Psoas muscle (tissue), 8 donors: ENCODE results near the gene NBPF1. TPM values are rescaled to one million over a fixed set of nuclear protein-coding genes. Genes with fewer than 3 reads are reported as not detected.
"Not testable (repeated sequence)": the region's sequence is repeated elsewhere in the genome, so short reads cannot be mapped to it uniquely, and the experiment has no call there.

ENCODE experiments used
- ATAC-seq, 4 donors: fragments of 200-7000 bp; cut with Tn5 transposase; one replicate each; pipeline ENCODE4 v1.9.1; 2020; ENCODE audit warnings: moderate library complexity in 3 of 4, mild to moderate bottlenecking in 2 of 4
- DNase-seq, 2 donors: peaks; one replicate each; pipeline ENCODE4 v3.0.0-alpha.2; 2020
- H3K27ac ChIP-seq: fragments of 200-600 bp; one replicate; pipeline ENCODE4 v1.8.0; 2022
- H3K27me3 ChIP-seq, 3 donors: fragments of 200-600 bp in 1 of 3; one replicate each; pipeline versions ENCODE4 v1.6.1 to v1.8.0; 2013 to 2022; ENCODE audit warnings: low read length in 2 of 3, mild to moderate bottlenecking in 2 of 3, moderate library complexity in 1 of 3; ENCODE audit not compliant: insufficient read depth in 3 of 3
- H3K36me3 ChIP-seq, 2 donors: fragments of 200-600 bp in 1 of 2; one replicate each; pipeline versions ENCODE4 v1.6.1 to v1.8.0; 2013 to 2022; ENCODE audit warnings: low read depth in 1 of 2, mild to moderate bottlenecking in 1 of 2, moderate library complexity in 1 of 2; ENCODE audit not compliant: insufficient read depth in 1 of 2
- H3K4me1 ChIP-seq: fragments of 200-600 bp; one replicate; pipeline ENCODE4 v1.8.0; 2022
- H3K4me3 ChIP-seq: fragments of 200-600 bp; one replicate; pipeline ENCODE4 v1.8.0; 2022; ENCODE audit warnings: mild to moderate bottlenecking
- H3K9me3 ChIP-seq: fragments of 200-600 bp; one replicate; pipeline ENCODE4 v1.8.0; 2022
- WGBS, 3 donors: extraction: QIAGEN DNeasy Blood & Tissue Kit; methylation state at CpG; one replicate each; pipeline versions ENCODE4 v1.1.6 to v1.1.7; 2013; 5-methylcytosine and 5-hydroxymethylcytosine counted together
- intact Hi-C, 2 donors: fragments of 100-400 bp; cut with DNase I; formaldehyde crosslinking; loops; one replicate each; pipeline versions ENCODE4 v1.11.0 to v1.14.2; 2022
- polyA plus RNA-seq, 3 donors: library from polyadenylated mRNA; stranded (reverse); fragments of 200-250 nt; gene quantifications; one replicate each; pipeline ENCODE4 v1.2.3, GENCODE V29; 2013
- total RNA-seq, 4 donors: library from RNA; stranded (reverse); fragmentation: NEBNext Ultra II Directional in 2 of 4; extraction: Animal tissue kit (Norgen Biotek cat#: 25700) in 2 of 4; gene quantifications; one replicate each; pipeline versions ENCODE4 v1.2.1 to v1.2.4, GENCODE V29; 2021 to 2023
- TF ChIP-seq, protein P1 (sequence below): fragments of 200-600 bp; IDR thresholded peaks from one replicate; pipeline ENCODE4 v1.8.0; 2022; ENCODE audit warnings: antibody characterized with exemption
- donor health status: healthy with polysubstance abuse.
- donor health status: DM: no; HTN: no; CAD: no; lungs with moderate emphysema.
- donor health status: Bipolar disorder and iron deficiency.
- donor health status: healthy.
- donor health status: DM: yes; HTN: yes; CAD: no.
- donor health status: DM: no; HTN: no; CAD: no.
- donor health status: DM: no; HTN: no; CAD: no.
- donor health status: DM: yes; HTN: yes; CAD: no.

Gene NBPF1
- total and polyA plus RNA-seq, 7 donors, result 2.4 to 20.9 (median 6.5) TPM

DNA sequence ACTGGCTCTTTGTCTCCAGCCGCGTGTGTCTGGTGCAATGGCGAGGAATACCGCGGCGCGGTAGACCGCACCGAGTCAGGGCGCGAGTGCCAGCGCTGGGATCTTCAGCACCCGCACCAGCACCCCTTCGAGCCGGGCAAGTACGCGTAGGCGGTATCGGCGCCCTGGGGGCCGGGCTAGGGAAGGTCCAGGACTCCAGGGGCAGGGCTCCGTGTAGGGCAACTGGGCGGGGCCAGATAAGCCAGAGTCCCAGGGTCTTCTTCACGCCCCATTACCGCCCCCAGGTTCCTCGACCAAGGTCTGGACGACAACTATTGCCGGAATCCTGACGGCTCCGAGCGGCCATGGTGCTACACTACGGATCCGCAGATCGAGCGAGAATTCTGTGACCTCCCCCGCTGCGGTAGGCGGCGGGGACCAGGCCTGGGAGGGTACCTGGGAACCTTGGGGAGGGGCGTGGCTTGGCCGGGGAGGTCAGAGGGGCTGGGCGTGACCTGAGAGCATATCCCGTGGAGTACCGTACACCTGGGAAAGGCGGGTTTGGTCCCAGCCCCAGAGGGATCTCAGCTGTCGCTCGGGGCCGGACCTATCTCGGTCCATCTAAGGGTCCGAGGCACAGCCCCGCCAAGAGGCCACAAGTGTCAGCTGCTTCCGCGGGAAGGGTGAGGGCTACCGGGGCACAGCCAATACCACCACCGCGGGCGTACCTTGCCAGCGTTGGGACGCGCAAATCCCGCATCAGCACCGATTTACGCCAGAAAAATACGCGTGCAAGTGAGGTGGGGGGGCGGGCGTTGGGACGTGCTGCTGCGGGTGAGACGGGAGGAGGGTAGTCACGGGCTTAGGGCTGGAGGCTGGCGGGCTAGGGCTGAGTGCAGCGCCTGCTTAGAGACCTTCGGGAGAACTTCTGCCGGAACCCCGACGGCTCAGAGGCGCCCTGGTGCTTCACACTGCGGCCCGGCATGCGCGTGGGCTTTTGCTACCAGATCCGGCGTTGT, 34.1 kb upstream of the NBPF1 start:
- intact Hi-C loops, H3K9me3 ChIP-seq, H3K36me3 ChIP-seq, H3K27ac ChIP-seq, ATAC-seq: not testable (repeated sequence)
- 6 to 7% (median 7%) methylated on average over 32 to 58 of the region's 84 CpGs for WGBS, 3 donors
- Histone ChIP-seq H3K27me3 (peaks cover 0 to 12% (median 2%) of the 10 kb centered on the region in 3 donors), H3K4me3 (peak overlapping the region; percentile 7), H3K4me1 (peaks cover 21% of the 10 kb centered on the region)
- DNase-seq, result peak; percentile 14 to 45

DNA sequence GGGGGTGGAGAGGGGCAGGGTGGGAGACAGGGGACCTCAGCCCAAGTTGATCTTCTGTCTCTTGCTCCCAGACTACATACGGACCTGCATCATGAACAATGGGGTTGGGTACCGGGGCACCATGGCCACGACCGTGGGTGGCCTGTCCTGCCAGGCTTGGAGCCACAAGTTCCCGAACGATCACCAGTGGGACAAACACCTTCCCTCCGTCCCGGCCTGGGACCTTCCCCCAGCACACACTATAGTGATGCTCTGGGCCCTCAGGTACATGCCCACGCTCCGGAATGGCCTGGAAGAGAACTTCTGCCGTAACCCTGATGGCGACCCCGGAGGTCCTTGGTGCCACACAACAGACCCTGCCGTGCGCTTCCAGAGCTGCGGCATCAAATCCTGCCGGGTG, 33.4 kb upstream of the NBPF1 start:
- 89 to 96% methylated on average over 6 to 14 of the region's 17 CpGs; no CpG with 5 or more reads in 1 of the 3 donors for WGBS, 3 donors
- peaks cover 29% of the 10 kb centered on the region for H3K4me1 ChIP-seq
- ATAC-seq, H3K27ac ChIP-seq, H3K9me3 ChIP-seq, intact Hi-C loops, H3K4me3 ChIP-seq: not testable (repeated sequence)
- peaks cover 0 to 12% (median 2%) of the 10 kb centered on the region in 3 donors for H3K27me3 ChIP-seq
- peak in 1 of 2 donors; percentile 21 for DNase-seq
- peaks cover 0 to 10% of the 10 kb centered on the region in 2 donors for H3K36me3 ChIP-seq

DNA sequence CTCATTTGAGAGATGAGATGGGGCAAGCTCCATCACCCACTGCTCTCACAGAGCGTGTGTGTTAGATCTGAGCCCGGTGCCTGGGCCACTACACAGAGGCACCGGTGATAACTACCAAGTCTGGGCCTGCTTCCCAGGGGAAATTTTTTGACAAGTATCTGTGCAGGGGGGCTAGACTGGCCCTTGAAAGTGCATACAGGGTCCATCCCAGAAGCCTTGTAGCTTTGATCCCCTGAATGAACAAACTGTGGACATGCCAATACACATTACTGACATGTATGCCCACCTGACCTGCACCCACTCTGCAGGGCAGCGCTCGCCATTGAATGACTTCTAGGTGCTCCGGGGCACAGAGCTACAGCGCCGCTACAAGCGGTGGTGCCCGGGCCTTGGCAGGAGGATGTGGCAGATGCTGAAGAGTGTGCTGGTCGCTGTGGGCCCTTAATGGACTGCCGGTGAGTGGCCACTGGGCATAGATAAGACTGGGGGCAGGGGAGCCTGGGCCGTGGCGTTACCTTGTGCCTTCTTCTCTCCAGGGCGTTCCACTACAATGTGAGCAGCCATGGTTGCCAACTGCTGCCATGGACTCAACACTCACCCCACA, 32.8 kb upstream of the NBPF1 start:
- peaks cover 0 to 12% (median 2%) of the 10 kb centered on the region in 3 donors for H3K27me3 ChIP-seq
- WGBS, 3 donors, result 89 to 92% (median 89%) methylated on average over 14 to 15 of the region's 15 CpGs
- DNase-seq, result peak; percentile 18 to 52
- H3K36me3 ChIP-seq, result peaks cover 0 to 16% of the 10 kb centered on the region in 2 donors
- ATAC-seq, H3K27ac ChIP-seq, H3K4me3 ChIP-seq, intact Hi-C loops, H3K9me3 ChIP-seq: not testable (repeated sequence)
- peaks cover 34% of the 10 kb centered on the region for H3K4me1 ChIP-seq

DNA sequence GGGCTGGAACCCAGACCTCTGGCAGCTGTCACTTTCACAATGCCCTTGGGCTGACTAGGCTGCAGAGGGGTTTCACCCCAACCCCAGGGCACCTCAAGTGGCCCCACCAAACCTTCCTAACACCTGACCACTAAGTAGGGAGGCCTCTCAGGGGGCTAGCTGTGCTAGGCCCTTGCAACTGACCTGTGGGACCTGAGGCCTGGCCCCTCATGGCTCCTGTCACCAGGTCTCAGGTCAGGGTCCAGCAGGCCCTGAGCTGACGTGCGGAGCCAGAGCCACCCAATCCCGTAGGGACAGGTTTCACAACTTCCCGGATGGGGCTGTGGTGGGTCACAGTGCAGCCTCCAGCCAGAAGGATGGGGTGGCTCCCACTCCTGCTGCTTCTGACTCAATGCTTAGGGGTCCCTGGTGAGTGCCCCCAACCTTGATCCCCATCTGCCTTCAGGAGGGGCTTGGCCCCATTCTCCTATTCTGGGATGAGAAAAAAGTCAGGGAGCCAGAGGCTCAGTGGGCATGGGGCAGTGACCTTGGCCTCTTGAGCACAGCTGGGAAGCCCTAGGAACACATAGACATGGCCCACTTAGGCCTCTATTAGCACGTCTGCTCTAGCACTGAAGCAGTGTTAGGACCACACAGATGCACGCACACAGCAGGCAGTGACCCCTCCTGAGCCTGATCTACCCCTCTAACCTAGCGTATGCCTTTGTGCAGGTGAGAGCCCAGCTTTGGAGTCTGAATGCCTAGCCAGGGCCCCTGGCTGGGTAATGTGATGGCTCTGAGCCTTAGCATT, 32.1 kb upstream of the NBPF1 start:
- H3K4me1 ChIP-seq, result peaks cover 41% of the 10 kb centered on the region
- peak in 3 of 4 donors; percentile 2 to 4 (median 3) for ATAC-seq
- 88 to 97% (median 90%) methylated on average over 6 to 7 of the region's 7 CpGs for WGBS, 3 donors
- peaks cover 0 to 16% of the 10 kb centered on the region in 2 donors for H3K36me3 ChIP-seq
- DNase-seq, result peak; percentile 34 to 60
- intact Hi-C loops, H3K9me3 ChIP-seq: not testable (repeated sequence)
- H3K4me3 ChIP-seq, result peak overlapping the region; percentile 81
- H3K27me3 ChIP-seq, result peaks cover 0 to 12% (median 2%) of the 10 kb centered on the region in 3 donors
- H3K27ac ChIP-seq, result peak overlapping the region; percentile 92

DNA sequence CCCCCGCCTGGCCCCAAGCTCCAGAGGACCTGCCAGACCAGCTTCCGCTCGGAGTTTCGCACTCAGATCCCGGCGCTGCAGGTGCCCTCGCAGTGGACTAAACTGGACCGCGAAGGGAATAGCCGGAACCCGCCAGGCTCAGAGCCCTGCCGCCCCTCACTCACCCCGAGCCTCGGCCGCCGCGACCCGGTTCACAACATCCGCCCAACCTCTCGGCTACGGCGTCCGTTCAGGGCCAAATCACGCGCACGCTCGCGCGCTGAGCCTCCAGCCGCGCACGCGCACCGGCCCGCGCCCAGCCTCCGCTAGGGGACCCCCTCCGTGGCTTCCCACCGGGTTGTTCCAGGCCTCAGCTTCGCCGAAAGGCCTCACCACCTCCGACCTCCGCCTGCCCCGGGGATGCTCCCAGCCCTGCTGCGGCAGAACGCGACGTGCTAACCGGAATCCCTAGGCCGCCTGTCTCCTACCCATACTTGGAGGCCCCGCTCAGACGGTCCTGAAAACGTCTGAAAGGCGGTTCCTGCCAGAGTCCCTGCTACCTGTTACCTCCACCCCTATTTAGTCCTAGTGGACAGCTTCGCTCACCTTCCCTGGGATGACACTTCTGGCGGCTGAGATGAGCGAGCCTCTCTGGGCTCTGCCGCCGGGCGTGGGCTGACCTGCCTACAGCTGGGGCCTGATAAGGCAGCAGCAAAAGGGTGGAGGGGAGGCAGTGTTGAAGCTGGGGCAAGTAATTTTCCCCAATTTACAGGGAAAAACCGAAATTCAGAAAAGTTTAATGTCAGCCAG, 31.3 kb upstream of the NBPF1 start:
- TF ChIP-seq, protein P1, sequence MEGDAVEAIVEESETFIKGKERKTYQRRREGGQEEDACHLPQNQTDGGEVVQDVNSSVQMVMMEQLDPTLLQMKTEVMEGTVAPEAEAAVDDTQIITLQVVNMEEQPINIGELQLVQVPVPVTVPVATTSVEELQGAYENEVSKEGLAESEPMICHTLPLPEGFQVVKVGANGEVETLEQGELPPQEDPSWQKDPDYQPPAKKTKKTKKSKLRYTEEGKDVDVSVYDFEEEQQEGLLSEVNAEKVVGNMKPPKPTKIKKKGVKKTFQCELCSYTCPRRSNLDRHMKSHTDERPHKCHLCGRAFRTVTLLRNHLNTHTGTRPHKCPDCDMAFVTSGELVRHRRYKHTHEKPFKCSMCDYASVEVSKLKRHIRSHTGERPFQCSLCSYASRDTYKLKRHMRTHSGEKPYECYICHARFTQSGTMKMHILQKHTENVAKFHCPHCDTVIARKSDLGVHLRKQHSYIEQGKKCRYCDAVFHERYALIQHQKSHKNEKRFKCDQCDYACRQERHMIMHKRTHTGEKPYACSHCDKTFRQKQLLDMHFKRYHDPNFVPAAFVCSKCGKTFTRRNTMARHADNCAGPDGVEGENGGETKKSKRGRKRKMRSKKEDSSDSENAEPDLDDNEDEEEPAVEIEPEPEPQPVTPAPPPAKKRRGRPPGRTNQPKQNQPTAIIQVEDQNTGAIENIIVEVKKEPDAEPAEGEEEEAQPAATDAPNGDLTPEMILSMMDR, result peak; percentile 57
- intact Hi-C loops, H3K9me3 ChIP-seq: not testable (repeated sequence)
- Histone ChIP-seq H3K4me1 (peaks cover 49% of the 10 kb centered on the region), H3K4me3 (peak overlapping the region; percentile 81), H3K27me3 (peaks cover 0 to 12% (median 2%) of the 10 kb centered on the region in 3 donors), H3K27ac (peak overlapping the region; percentile 92), H3K36me3 (peaks cover 0 to 16% of the 10 kb centered on the region in 2 donors)
- DNase-seq (peak; percentile 99), ATAC-seq (peak; percentile 92 to 96 (median 94))
- WGBS, 3 donors, result 7 to 10% (median 9%) methylated on average over 61 of the region's 61 CpGs

DNA sequence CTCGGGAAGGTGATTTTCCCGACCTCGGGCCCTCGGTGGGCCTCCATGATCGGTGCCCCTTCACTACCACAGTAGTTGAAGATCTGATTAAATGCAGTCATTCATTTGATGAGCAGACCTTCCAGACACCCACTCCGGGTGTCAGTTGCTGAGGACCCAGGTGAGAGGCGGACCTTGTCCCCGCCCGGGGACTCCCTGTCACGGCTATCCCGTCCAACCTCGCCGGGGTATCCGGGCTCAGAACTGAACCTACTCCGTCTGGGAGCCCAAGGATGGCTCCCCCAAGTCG, 30.8 kb upstream of the NBPF1 start:
- H3K36me3 ChIP-seq, result peaks cover 0 to 16% of the 10 kb centered on the region in 2 donors
- H3K27ac ChIP-seq, result peak overlapping the region; percentile 92
- H3K4me3 ChIP-seq, result peak overlapping the region; percentile 81
- H3K27me3 ChIP-seq, result peaks cover 0 to 12% (median 2%) of the 10 kb centered on the region in 3 donors
- intact Hi-C loops, result no loop called here
- ATAC-seq (peak in 1 of 4 donors; percentile 29), DNase-seq (no peak)
- WGBS, 3 donors, result 0 to 1% (median 0%) methylated on average over 16 of the region's 16 CpGs
- no peaks in the 10 kb centered on the region for H3K9me3 ChIP-seq
- H3K4me1 ChIP-seq, result peaks cover 53% of the 10 kb centered on the region
- TF ChIP-seq, protein P1, result no peak

DNA sequence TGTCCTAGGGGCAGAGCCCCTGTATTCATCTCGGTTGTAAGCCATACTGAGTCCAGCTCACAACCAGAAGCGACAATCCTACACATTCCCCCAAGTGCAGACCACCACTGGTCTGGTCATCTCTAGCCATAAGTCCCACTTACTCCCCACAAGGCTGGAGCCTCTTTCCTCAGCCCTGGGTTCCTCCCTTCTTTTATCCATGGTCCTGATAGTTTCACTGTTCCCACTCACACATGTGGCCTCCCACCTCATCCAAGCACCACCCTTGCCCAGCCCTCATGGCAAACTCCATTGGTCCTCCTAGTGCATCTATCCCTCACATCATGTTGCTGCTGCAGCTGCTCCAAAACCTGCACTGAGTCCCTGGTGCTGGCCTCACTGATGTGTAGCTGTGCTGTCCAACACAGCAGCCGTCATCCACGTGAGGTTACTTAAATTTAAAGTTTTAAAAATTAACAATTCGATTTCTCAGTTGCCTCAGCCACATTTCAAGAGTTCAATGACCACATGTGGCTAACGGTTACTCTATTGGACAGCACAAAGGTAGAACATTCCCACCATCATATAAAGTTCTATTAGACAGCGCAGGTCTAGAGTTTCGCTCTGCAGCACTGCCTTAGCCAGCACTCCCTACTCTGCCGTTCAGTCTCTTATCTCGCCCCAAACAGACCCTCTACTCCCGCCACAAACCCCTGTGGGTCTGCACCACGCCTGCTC, 30.3 kb upstream of the NBPF1 start:
- Histone ChIP-seq H3K27me3 (peaks cover 0 to 12% (median 2%) of the 10 kb centered on the region in 3 donors), H3K36me3 (peaks cover 0 to 16% of the 10 kb centered on the region in 2 donors), H3K4me3 (peak overlapping the region; percentile 81), H3K27ac (peak overlapping the region; percentile 92), H3K4me1 (peaks cover 57% of the 10 kb centered on the region)
- ATAC-seq, H3K9me3 ChIP-seq, intact Hi-C loops: not testable (repeated sequence)
- DNase-seq, result peak; percentile 10 to 54
- 21 to 25% (median 21%) methylated on average over 12 of the region's 12 CpGs for WGBS, 3 donors
